OCI-LY1 (cell line): ENCODE results near the gene COL23A1.

Experiments used
- EZH2 ChIP-seq: fragments of 200-600 bp; sonication (generic), shearing (Covaris generic); IDR thresholded peaks from 2 replicates; pipeline ENCODE4 v1.8.0; 2017; ENCODE audit warnings: borderline replicate concordance, mixed run types, mild to moderate bottlenecking, antibody characterized with exemption, low read length, moderate library complexity, mixed read lengths
- TF ChIP-seq, protein P1 (sequence below): fragments of 200-600 bp; sonication (generic), shearing (Covaris generic); IDR thresholded peaks from 2 replicates; pipeline ENCODE4 v1.5.1; 2017; ENCODE audit warnings: mild to moderate bottlenecking, antibody characterized with exemption, low read length, moderate library complexity, mixed read lengths

DNA sequence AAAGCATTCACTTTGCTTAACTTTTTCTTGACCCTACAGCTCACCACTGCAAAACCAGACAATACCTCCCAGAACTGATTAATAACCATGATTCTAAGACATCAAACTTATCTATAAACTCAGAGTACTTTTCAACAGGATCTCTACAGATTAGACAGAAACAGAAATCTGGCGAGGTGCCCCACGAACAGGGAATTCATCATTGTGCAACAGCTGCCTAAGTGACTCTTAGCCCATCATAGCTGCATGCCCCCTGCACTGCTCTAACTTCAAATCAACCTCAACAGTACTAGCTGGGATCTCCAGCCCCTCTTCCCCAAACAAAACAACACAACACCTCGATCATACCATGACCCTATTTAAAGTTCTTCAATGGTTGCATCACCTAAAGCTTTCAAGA is 16.1 kb upstream of the COL23A1 start:
- TF ChIP-seq, protein P1, sequence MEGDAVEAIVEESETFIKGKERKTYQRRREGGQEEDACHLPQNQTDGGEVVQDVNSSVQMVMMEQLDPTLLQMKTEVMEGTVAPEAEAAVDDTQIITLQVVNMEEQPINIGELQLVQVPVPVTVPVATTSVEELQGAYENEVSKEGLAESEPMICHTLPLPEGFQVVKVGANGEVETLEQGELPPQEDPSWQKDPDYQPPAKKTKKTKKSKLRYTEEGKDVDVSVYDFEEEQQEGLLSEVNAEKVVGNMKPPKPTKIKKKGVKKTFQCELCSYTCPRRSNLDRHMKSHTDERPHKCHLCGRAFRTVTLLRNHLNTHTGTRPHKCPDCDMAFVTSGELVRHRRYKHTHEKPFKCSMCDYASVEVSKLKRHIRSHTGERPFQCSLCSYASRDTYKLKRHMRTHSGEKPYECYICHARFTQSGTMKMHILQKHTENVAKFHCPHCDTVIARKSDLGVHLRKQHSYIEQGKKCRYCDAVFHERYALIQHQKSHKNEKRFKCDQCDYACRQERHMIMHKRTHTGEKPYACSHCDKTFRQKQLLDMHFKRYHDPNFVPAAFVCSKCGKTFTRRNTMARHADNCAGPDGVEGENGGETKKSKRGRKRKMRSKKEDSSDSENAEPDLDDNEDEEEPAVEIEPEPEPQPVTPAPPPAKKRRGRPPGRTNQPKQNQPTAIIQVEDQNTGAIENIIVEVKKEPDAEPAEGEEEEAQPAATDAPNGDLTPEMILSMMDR: no peak
- TF ChIP-seq EZH2: no peak
